Ascending aorta (tissue), 2 donors: ENCODE data around the gene PPP2R2D. TPM values are rescaled to one million over a fixed set of nuclear protein-coding genes. Genes with fewer than 3 reads are reported as not detected.

Experiments
- DNase-seq, 2 donors: peaks; one replicate each; pipeline ENCODE4 v3.0.0-alpha.2; 2019; ENCODE audit warnings: low spot score in 2 of 2
- H3K27ac ChIP-seq, 2 donors: fragments of 200-600 bp; sonication (generic); one replicate each; pipeline ENCODE4 v1.5.1; 2016 to 2017; ENCODE audit warnings: mild to moderate bottlenecking in 1 of 2
- H3K27me3 ChIP-seq: fragments of 200-600 bp; sonication (generic); one replicate; pipeline ENCODE4 v1.5.1; 2017
- H3K36me3 ChIP-seq, 2 donors: fragments of 200-600 bp; sonication (generic); one replicate each; pipeline ENCODE4 v1.5.1; 2016
- H3K4me1 ChIP-seq, 2 donors: fragments of 200-600 bp; sonication (generic); one replicate each; pipeline ENCODE4 v1.5.1; 2016 to 2017; ENCODE audit warnings: mild to moderate bottlenecking in 1 of 2
- H3K4me3 ChIP-seq, 2 donors: fragments of 200-600 bp; sonication (generic); one replicate each; pipeline ENCODE4 v1.5.1; 2016 to 2017; ENCODE audit warnings: mild to moderate bottlenecking in 1 of 2
- H3K9me3 ChIP-seq, 2 donors: fragments of 200-600 bp; sonication (generic); one replicate each; pipeline ENCODE4 v1.5.1; 2016
- CTCF ChIP-seq, 3 experiments: fragments of 200-600 bp in 2 of 3; fragments of 450-650 bp in 1 of 3; sonication (generic) in 2 of 3; IDR thresholded peaks; one replicate each; pipeline ENCODE4 v1.5.1; 2016 to 2019; ENCODE audit warnings: antibody characterized with exemption in 3 of 3, mild to moderate bottlenecking in 1 of 3, moderate library complexity in 1 of 3
- intact Hi-C: fragments of 100-400 bp; cut with DNase I; formaldehyde crosslinking; loops from one replicate; pipeline ENCODE4 v1.15.1; 2023
- total RNA-seq: library from RNA; depleted of rRNA; stranded (reverse); fragments of >200 nt; gene quantifications from one replicate; pipeline ENCODE4 v1.1.0, GENCODE V29; 2016

Gene PPP2R2D
- total RNA-seq, 1 donor from 2014 or later = 11.8 TPM

GRCh38 chr10:131926253-131926652 lies 25.4 kb downstream of the PPP2R2D start:
- DNase-seq = no peak
- Histone ChIP-seq H3K36me3 (no peaks in the 10 kb centered on the region), H3K4me3 (no peak overlapping the region), H3K4me1 (peaks cover 5 to 11% of the 10 kb centered on the region in 2 donors), H3K27ac (no peak overlapping the region), H3K27me3 (no peaks in the 10 kb centered on the region), H3K9me3 (peaks cover 3 to 8% of the 10 kb centered on the region in 2 donors)
- intact Hi-C loops = no loop called here
- no peak for TF ChIP-seq CTCF (IDR thresholded peaks at IDR 0.05)

- intact Hi-C loops = no loop called here
- peak in 1 of 2 donors; percentile 58 for DNase-seq
- Histone ChIP-seq H3K9me3 (peaks cover 3 to 8% of the 10 kb centered on the region in 2 donors), H3K27me3 (no peaks in the 10 kb centered on the region), H3K4me3 (no peak overlapping the region), H3K4me1 (peaks cover 8 to 14% of the 10 kb centered on the region in 2 donors), H3K36me3 (no peaks in the 10 kb centered on the region), H3K27ac (no peak overlapping the region)
- no peak for TF ChIP-seq CTCF (IDR thresholded peaks at IDR 0.05)
Observed at GRCh38 chr10:131926743-131927595, 26.2 kb downstream of the PPP2R2D start.

- no peaks in the 10 kb centered on the region for H3K27me3 ChIP-seq
- no peak overlapping the region for H3K27ac ChIP-seq
- peaks cover 3 to 8% of the 10 kb centered on the region in 2 donors for H3K9me3 ChIP-seq
- no peaks in the 10 kb centered on the region for H3K36me3 ChIP-seq
- no peak for TF ChIP-seq CTCF (IDR thresholded peaks at IDR 0.05)
- peaks cover 10 to 26% of the 10 kb centered on the region in 2 donors for H3K4me1 ChIP-seq
- no peak overlapping the region for H3K4me3 ChIP-seq
- DNase-seq = peak in 1 of 2 donors; percentile 45
- intact Hi-C loops = no loop called here
Observed at GRCh38 chr10:131928248-131929095, 27.7 kb downstream of the PPP2R2D start.

DNA sequence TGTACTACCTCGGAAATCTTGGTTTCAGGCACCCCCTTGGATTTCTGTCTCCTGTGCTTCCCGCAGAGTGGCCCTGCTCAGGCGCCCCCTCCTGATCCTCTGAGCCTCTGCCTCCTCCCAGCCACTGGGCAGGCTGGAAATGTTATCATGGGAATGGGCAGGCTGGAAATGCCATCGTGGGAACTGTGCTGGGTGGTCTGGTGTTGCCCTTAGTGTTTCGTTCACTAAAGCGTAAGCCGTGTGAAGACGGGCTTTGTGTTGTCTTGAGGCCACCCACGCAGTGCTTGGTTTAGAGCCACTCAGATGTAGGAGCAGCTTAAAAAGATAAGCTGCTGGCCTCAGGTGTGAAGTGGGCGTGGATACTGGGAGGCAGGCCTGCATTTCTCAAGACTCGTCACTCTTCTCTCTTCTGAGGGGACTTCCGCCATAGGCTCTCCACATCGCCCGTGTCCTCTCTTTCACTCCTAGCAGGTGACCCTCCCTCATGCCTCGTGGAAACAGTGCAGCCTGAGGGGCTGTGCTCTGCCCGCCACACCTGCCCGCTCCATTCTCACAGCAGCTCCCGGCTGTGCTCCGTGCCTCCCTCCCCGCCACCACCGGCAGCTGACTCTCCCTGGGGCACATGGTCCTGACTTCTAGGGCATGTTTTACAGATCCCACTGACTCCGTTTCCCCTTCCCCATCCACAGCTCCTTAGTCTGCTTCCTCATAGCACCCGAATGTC lies 28.5 kb downstream of the PPP2R2D start:
- Histone ChIP-seq H3K4me3 (no peak overlapping the region), H3K9me3 (peaks cover 3 to 8% of the 10 kb centered on the region in 2 donors), H3K27me3 (no peaks in the 10 kb centered on the region), H3K36me3 (no peaks in the 10 kb centered on the region), H3K4me1 (peaks cover 10 to 26% of the 10 kb centered on the region in 2 donors), H3K27ac (no peak overlapping the region)
- DNase-seq = peak in 1 of 2 donors; percentile 41
- intact Hi-C loops = no loop called here
- TF ChIP-seq CTCF (IDR thresholded peaks at IDR 0.05) = no peak

- Histone ChIP-seq H3K27ac (no peak overlapping the region), H3K4me3 (no peak overlapping the region), H3K27me3 (no peaks in the 10 kb centered on the region), H3K36me3 (peaks cover 0 to 4% of the 10 kb centered on the region in 2 donors), H3K4me1 (peaks cover 10 to 26% of the 10 kb centered on the region in 2 donors), H3K9me3 (peaks cover 3 to 6% of the 10 kb centered on the region in 2 donors)
- no peak for TF ChIP-seq CTCF (IDR thresholded peaks at IDR 0.05)
- DNase-seq = no peak
- intact Hi-C loops = no loop called here
Observed at GRCh38 chr10:131930150-131930549, 29.3 kb downstream of the PPP2R2D start.
